ENCODE results near the gene FGF1.

DNA sequence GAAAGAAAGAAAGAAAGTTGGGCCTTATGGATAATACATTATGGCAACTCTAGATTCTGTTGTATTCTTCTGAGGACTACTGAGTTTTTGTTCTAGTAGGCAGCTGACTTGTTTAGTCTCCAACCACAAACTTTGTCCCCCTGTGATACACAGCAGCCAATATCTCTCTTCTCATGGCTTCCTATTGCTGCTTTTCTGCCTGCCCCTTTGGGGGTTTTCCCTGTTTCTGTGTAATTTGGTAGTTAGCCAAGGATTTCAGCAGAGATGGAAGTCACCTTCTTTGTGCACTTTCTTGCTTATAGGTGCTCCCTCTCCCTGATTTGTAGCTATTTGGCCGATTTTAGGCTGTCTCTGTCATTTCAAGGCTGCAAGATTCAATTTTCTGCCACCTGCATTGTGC, 109.6 kb downstream of the FGF1 start:
- no peak for TF ChIP-seq EZH2 (IDR thresholded peaks at IDR 0.05)
- TF ChIP-seq, protein P1, sequence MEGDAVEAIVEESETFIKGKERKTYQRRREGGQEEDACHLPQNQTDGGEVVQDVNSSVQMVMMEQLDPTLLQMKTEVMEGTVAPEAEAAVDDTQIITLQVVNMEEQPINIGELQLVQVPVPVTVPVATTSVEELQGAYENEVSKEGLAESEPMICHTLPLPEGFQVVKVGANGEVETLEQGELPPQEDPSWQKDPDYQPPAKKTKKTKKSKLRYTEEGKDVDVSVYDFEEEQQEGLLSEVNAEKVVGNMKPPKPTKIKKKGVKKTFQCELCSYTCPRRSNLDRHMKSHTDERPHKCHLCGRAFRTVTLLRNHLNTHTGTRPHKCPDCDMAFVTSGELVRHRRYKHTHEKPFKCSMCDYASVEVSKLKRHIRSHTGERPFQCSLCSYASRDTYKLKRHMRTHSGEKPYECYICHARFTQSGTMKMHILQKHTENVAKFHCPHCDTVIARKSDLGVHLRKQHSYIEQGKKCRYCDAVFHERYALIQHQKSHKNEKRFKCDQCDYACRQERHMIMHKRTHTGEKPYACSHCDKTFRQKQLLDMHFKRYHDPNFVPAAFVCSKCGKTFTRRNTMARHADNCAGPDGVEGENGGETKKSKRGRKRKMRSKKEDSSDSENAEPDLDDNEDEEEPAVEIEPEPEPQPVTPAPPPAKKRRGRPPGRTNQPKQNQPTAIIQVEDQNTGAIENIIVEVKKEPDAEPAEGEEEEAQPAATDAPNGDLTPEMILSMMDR (IDR thresholded peaks at IDR 0.05), result no peak
- TF ChIP-seq EZH2phosphoT487 (IDR thresholded peaks at IDR 0.05), result no peak
